Subcutaneous abdominal adipose tissue (tissue), 5 donors: ENCODE measurements around the gene PNPLA3.

Experiments
- H3K27ac ChIP-seq: one replicate; pipeline ENCODE4 v1.7.0; 2013; ENCODE audit warnings: low read depth, mild to moderate bottlenecking, inconsistent platforms, low read length, moderate library complexity
- H3K27me3 ChIP-seq, 5 donors: one replicate each; pipeline ENCODE4 v1.7.0; 2013; ENCODE audit warnings: low read length in 5 of 5, inconsistent platforms in 1 of 5; ENCODE audit not compliant: control insufficient read depth in 5 of 5, insufficient read depth in 4 of 5
- H3K36me3 ChIP-seq, 5 donors: one replicate each; pipeline ENCODE4 v1.7.0; 2013; ENCODE audit warnings: low read length in 5 of 5; ENCODE audit not compliant: control insufficient read depth in 5 of 5, insufficient read depth in 5 of 5
- H3K4me1 ChIP-seq, 5 donors: one replicate each; pipeline ENCODE4 v1.7.0; 2013; ENCODE audit warnings: low read length in 5 of 5, mild to moderate bottlenecking in 3 of 5, moderate library complexity in 1 of 5; ENCODE audit not compliant: control insufficient read depth in 5 of 5, insufficient read depth in 5 of 5
- H3K4me3 ChIP-seq, 5 donors: one replicate each; pipeline ENCODE4 v1.7.0; 2013; ENCODE audit warnings: low read length in 5 of 5, low read depth in 1 of 5
- H3K9ac ChIP-seq, 5 donors: one replicate each; pipeline ENCODE4 v1.7.0; 2013; ENCODE audit warnings: low read length in 5 of 5, mild to moderate bottlenecking in 4 of 5, moderate library complexity in 3 of 5
- H3K9me3 ChIP-seq, 5 donors: one replicate each; pipeline ENCODE4 v1.7.0; 2013; ENCODE audit warnings: low read length in 5 of 5; ENCODE audit not compliant: control insufficient read depth in 5 of 5
- donor health status: healthy.
- donor health status: healthy.
- donor health status: healthy.
- donor health status: healthy.
- donor health status: healthy.

PNPLA3 gene

GRCh38 chr22:43972931-43973462 lies 49.4 kb downstream of the PNPLA3 start:
- Histone ChIP-seq H3K9ac (no peak overlapping the region), H3K36me3 (peaks cover 11 to 94% (median 92%) of the 10 kb centered on the region in 5 donors)

GRCh38 chr22:43974028-43974545 lies 50.5 kb downstream of the PNPLA3 start:
- Histone ChIP-seq H3K27me3 (no peaks in the 10 kb centered on the region), H3K9me3 (no peaks in the 10 kb centered on the region), H3K4me1 (peaks cover 0 to 10% (median 0%) of the 10 kb centered on the region in 5 donors), H3K4me3 (no peak overlapping the region), H3K27ac (no peak overlapping the region), H3K36me3 (peaks cover 11 to 94% (median 91%) of the 10 kb centered on the region in 5 donors), H3K9ac (no peak overlapping the region)

More at GRCh38 chr22:43972931-43973462, 49.4 kb downstream of the PNPLA3 start:
- Histone ChIP-seq H3K27me3 (no peaks in the 10 kb centered on the region), H3K9me3 (no peaks in the 10 kb centered on the region), H3K4me3 (no peak overlapping the region), H3K27ac (no peak overlapping the region), H3K4me1 (peaks cover 0 to 10% (median 0%) of the 10 kb centered on the region in 5 donors)

GRCh38 chr22:43975041-43975440 lies 51.4 kb downstream of the PNPLA3 start:
- peaks cover 14 to 94% (median 91%) of the 10 kb centered on the region in 5 donors for H3K36me3 ChIP-seq

GRCh38 chr22:43976861-43977795 lies 53.5 kb downstream of the PNPLA3 start:
- Histone ChIP-seq H3K4me3 (no peak overlapping the region), H3K9ac (no peak overlapping the region), H3K27me3 (no peaks in the 10 kb centered on the region), H3K27ac (no peak overlapping the region), H3K36me3 (peaks cover 20 to 100% (median 98%) of the 10 kb centered on the region in 5 donors), H3K9me3 (no peaks in the 10 kb centered on the region), H3K4me1 (no peaks in the 10 kb centered on the region)

More at GRCh38 chr22:43975041-43975440, 51.4 kb downstream of the PNPLA3 start:
- H3K9ac ChIP-seq = no peak overlapping the region
- H3K27ac ChIP-seq = no peak overlapping the region
- no peaks in the 10 kb centered on the region for H3K9me3 ChIP-seq
- no peaks in the 10 kb centered on the region for H3K27me3 ChIP-seq
- H3K4me1 ChIP-seq = peaks cover 0 to 8% (median 0%) of the 10 kb centered on the region in 5 donors
- no peak overlapping the region for H3K4me3 ChIP-seq

- no peaks in the 10 kb centered on the region for H3K9me3 ChIP-seq
- no peak overlapping the region for H3K9ac ChIP-seq
- no peaks in the 10 kb centered on the region for H3K4me1 ChIP-seq
- no peaks in the 10 kb centered on the region for H3K27me3 ChIP-seq
- peaks cover 11 to 97% (median 91%) of the 10 kb centered on the region in 5 donors for H3K36me3 ChIP-seq
- no peak overlapping the region for H3K4me3 ChIP-seq
- H3K27ac ChIP-seq = no peak overlapping the region
Observed at GRCh38 chr22:43978558-43978957, 55.0 kb downstream of the PNPLA3 start.

- Histone ChIP-seq H3K9me3 (no peaks in the 10 kb centered on the region), H3K36me3 (peaks cover 17 to 96% (median 88%) of the 10 kb centered on the region in 5 donors), H3K9ac (no peak overlapping the region)
Observed at GRCh38 chr22:43980579-43980978, 57.0 kb downstream of the PNPLA3 start.

GRCh38 chr22:43980996-43981395 lies 57.4 kb downstream of the PNPLA3 start:
- Histone ChIP-seq H3K36me3 (peaks cover 17 to 94% (median 86%) of the 10 kb centered on the region in 5 donors), H3K4me1 (no peaks in the 10 kb centered on the region), H3K27ac (no peak overlapping the region), H3K9ac (no peak overlapping the region), H3K4me3 (no peak overlapping the region), H3K9me3 (no peaks in the 10 kb centered on the region), H3K27me3 (no peaks in the 10 kb centered on the region)

More at GRCh38 chr22:43980579-43980978, 57.0 kb downstream of the PNPLA3 start:
- H3K27ac ChIP-seq = no peak overlapping the region
- no peaks in the 10 kb centered on the region for H3K4me1 ChIP-seq
- no peaks in the 10 kb centered on the region for H3K27me3 ChIP-seq
- H3K4me3 ChIP-seq = no peak overlapping the region

GRCh38 chr22:43983808-43984207 lies 60.2 kb downstream of the PNPLA3 start:
- Histone ChIP-seq H3K9me3 (no peaks in the 10 kb centered on the region), H3K27ac (no peak overlapping the region), H3K36me3 (peaks cover 25 to 94% (median 80%) of the 10 kb centered on the region in 5 donors), H3K9ac (no peak overlapping the region), H3K4me3 (no peak overlapping the region), H3K27me3 (no peaks in the 10 kb centered on the region), H3K4me1 (no peaks in the 10 kb centered on the region)

GRCh38 chr22:43985532-43985931 lies 61.9 kb downstream of the PNPLA3 start:
- no peak overlapping the region for H3K27ac ChIP-seq
- H3K9me3 ChIP-seq = no peaks in the 10 kb centered on the region
- H3K4me3 ChIP-seq = no peak overlapping the region
- H3K9ac ChIP-seq = no peak overlapping the region
- peaks cover 22 to 94% (median 79%) of the 10 kb centered on the region in 5 donors for H3K36me3 ChIP-seq
- H3K27me3 ChIP-seq = no peaks in the 10 kb centered on the region
- no peaks in the 10 kb centered on the region for H3K4me1 ChIP-seq
